Testis (tissue), 2 donors: Measurements from ENCODE around the gene SIRT6.

Experiments
- CTCF ChIP-seq, 3 experiments: fragments of 450-650 bp in 2 of 3; fragments of 200-600 bp in 1 of 3; sonication (generic) in 1 of 3; IDR thresholded peaks; one replicate each; pipeline ENCODE4 v1.5.1; 2016 to 2019; ENCODE audit warnings: antibody characterized with exemption in 3 of 3, mild to moderate bottlenecking in 2 of 3, moderate library complexity in 1 of 3
- POLR2A ChIP-seq: fragments of 450-650 bp; IDR thresholded peaks from one replicate; pipeline ENCODE4 v1.6.1; 2017; ENCODE audit warnings: antibody characterized with exemption, mild to moderate bottlenecking, moderate library complexity

- no peak for TF ChIP-seq CTCF (IDR thresholded peaks at IDR 0.05)
- no peak for TF ChIP-seq POLR2A
These were observed 3.4 kb downstream of the SIRT6 start for GRCh38 chr19:4178990-4179389.
